Spleen (tissue), 7 donors: ENCODE results near the gene PHACTR1.

Source experiments
- CTCF ChIP-seq, 11 experiments: fragments of 200-600 bp in 7 of 11; fragments of 450-650 bp in 4 of 11; sonication (generic) in 4 of 11; IDR thresholded peaks in 8 of 11; conservative IDR thresholded peaks in 3 of 11; 1 replicate in 7 of 11; 2 replicates in 4 of 11; pipeline versions ENCODE4 v1.4.0 to v1.8.0; 2016 to 2021; ENCODE audit warnings: antibody characterized with exemption in 11 of 11, inconsistent platforms in 4 of 11, mild to moderate bottlenecking in 1 of 11
- POLR2A ChIP-seq, 3 donors: fragments of 450-650 bp; IDR thresholded peaks; one replicate each; pipeline ENCODE4 v1.5.1; 2017; ENCODE audit warnings: antibody characterized with exemption in 3 of 3, mild to moderate bottlenecking in 1 of 3
- donor health status: DM: no; HTN: no; CAD: no; lungs with moderate emphysema.
- donor health status: DM: no; HTN: no; CAD: no.
- donor health status: DM: no; HTN: no; CAD: no.

- TF ChIP-seq CTCF (IDR thresholded peaks at IDR 0.05 in 8 of 11, conservative IDR thresholded peaks at IDR 0.05 in 3 of 11), result no peak
- no peak for TF ChIP-seq POLR2A (IDR thresholded peaks at IDR 0.05)
Observed at GRCh38 chr6:12800120-12800519, 83.6 kb downstream of the PHACTR1 start.
